Mesendoderm (in vitro differentiated cells): ENCODE results near the gene OCLN.

ENCODE experiments used
- DNase-seq: peaks from one replicate; pipeline ENCODE4 v3.0.0; 2013
- H2AK5ac ChIP-seq: 2 replicates; pipeline ENCODE4 v1.6.1; 2013; ENCODE audit warnings: low read length, inconsistent platforms
- H2BK120ac ChIP-seq: 2 replicates; pipeline ENCODE4 v1.6.1; 2013; ENCODE audit warnings: low read depth, mild to moderate bottlenecking, low read length, moderate library complexity, mixed read lengths
- H2BK15ac ChIP-seq: replicated peaks from 2 replicates; pipeline ENCODE4 v1.6.1; 2013; ENCODE audit warnings: low read depth, mild to moderate bottlenecking, moderate library complexity
- H2BK5ac ChIP-seq: 2 replicates; pipeline ENCODE4 v1.6.1; 2013; ENCODE audit warnings: low read length, inconsistent platforms
- H3K18ac ChIP-seq: 2 replicates; pipeline ENCODE4 v1.6.1; 2013; ENCODE audit warnings: mild to moderate bottlenecking, low read length, mixed read lengths
- H3K23ac ChIP-seq: one replicate; pipeline ENCODE4 v1.6.1; 2013; ENCODE audit warnings: low read length
- H3K27ac ChIP-seq: 2 replicates; pipeline ENCODE4 v1.5.1; 2013; ENCODE audit warnings: low read depth, mild to moderate bottlenecking, inconsistent platforms, low read length, moderate library complexity
- H3K27me3 ChIP-seq: 2 replicates; pipeline ENCODE4 v1.6.1; 2013; ENCODE audit warnings: low read length, control low read depth, mild to moderate bottlenecking, inconsistent platforms; ENCODE audit not compliant: insufficient read depth, poor library complexity
- H3K36me3 ChIP-seq: 2 replicates; pipeline ENCODE4 v1.6.1; 2013; ENCODE audit warnings: low read length, inconsistent platforms; ENCODE audit not compliant: control insufficient read depth, insufficient read depth
- H3K4ac ChIP-seq: one replicate; pipeline ENCODE4 v1.6.1; 2013; ENCODE audit warnings: low read depth, mild to moderate bottlenecking, low read length, moderate library complexity
- H3K4me1 ChIP-seq: 2 replicates; pipeline ENCODE4 v1.6.1; 2013; ENCODE audit warnings: low read depth, low read length, inconsistent platforms; ENCODE audit not compliant: control insufficient read depth
- H3K4me2 ChIP-seq: 2 replicates; pipeline ENCODE4 v1.6.1; 2013; ENCODE audit warnings: low read length
- H3K4me3 ChIP-seq: 2 replicates; pipeline ENCODE4 v1.5.1; 2013; ENCODE audit warnings: mild to moderate bottlenecking, low read length
- H3K56ac ChIP-seq: one replicate; pipeline ENCODE4 v1.6.1; 2013; ENCODE audit warnings: low read length
- H3K79me1 ChIP-seq: 2 replicates; pipeline ENCODE4 v1.6.1; 2013; ENCODE audit warnings: low read length, inconsistent platforms
- H3K79me2 ChIP-seq: 2 replicates; pipeline ENCODE4 v1.6.1; 2013; ENCODE audit warnings: mild to moderate bottlenecking, low read length; ENCODE audit not compliant: control insufficient read depth, insufficient read depth
- H3K9ac ChIP-seq: 2 replicates; pipeline ENCODE4 v1.6.1; 2013; ENCODE audit warnings: low read length, inconsistent platforms
- H4K5ac ChIP-seq: one replicate; pipeline ENCODE4 v1.6.1; 2013; ENCODE audit warnings: low read length
- H4K8ac ChIP-seq: one replicate; pipeline ENCODE4 v1.6.1; 2013; ENCODE audit warnings: low read depth, mild to moderate bottlenecking, control low read depth, low read length, moderate library complexity
- WGBS: extraction: QIAGEN DNeasy Blood & Tissue Kit; methylation state at CpG from one replicate; pipeline ENCODE4 v1.1.7; 2013; ENCODE audit warnings: low lambda C conversion rate, missing lambda C conversion rate; ENCODE audit not compliant: insufficient coverage; ENCODE audit errors: extremely low coverage; 5-methylcytosine and 5-hydroxymethylcytosine counted together

OCLN gene

GRCh38 chr5:69498384-69498783 lies 5.8 kb downstream of the OCLN start:
- H3K23ac ChIP-seq = no peak overlapping the region
- H3K79me1 ChIP-seq = peaks cover 3% of the 10 kb centered on the region
- H3K36me3 ChIP-seq = no peaks in the 10 kb centered on the region
- H3K56ac ChIP-seq = no peak overlapping the region
- H3K4me1 ChIP-seq = peaks cover 7% of the 10 kb centered on the region
- H2BK15ac ChIP-seq = no peak overlapping the region
- H4K5ac ChIP-seq = no peak overlapping the region
- no peak overlapping the region for H3K27ac ChIP-seq
- H2BK120ac ChIP-seq = no peak overlapping the region
- no CpG with 5 or more reads among the region's 3 CpGs for WGBS
- no peaks in the 10 kb centered on the region for H3K27me3 ChIP-seq
- H3K4me3 ChIP-seq = no peak overlapping the region
- no peak overlapping the region for H3K4ac ChIP-seq
- H3K9ac ChIP-seq = no peak overlapping the region
- no peak overlapping the region for H3K4me2 ChIP-seq
- H2AK5ac ChIP-seq = no peak overlapping the region
- H4K8ac ChIP-seq = no peak overlapping the region
- H3K79me2 ChIP-seq = peaks cover 38% of the 10 kb centered on the region
- no peak overlapping the region for H2BK5ac ChIP-seq
- no peak overlapping the region for H3K18ac ChIP-seq
- peak; percentile 36 for DNase-seq

GRCh38 chr5:69502367-69502766 lies 9.8 kb downstream of the OCLN start:
- H4K5ac ChIP-seq = no peak overlapping the region
- DNase-seq = no peak

GRCh38 chr5:69502767-69503488 lies 10.3 kb downstream of the OCLN start:
- Histone ChIP-seq H3K79me1 (no peaks in the 10 kb centered on the region), H3K27me3 (no peaks in the 10 kb centered on the region), H3K79me2 (peaks cover 17% of the 10 kb centered on the region), H3K56ac (no peak overlapping the region), H2BK5ac (no peak overlapping the region), H3K4ac (peak overlapping the region; percentile 70), H2BK120ac (no peak overlapping the region), H3K4me1 (peaks cover 5% of the 10 kb centered on the region), H3K4me3 (no peak overlapping the region), H3K36me3 (no peaks in the 10 kb centered on the region), H2BK15ac (no peak overlapping the region), H3K23ac (no peak overlapping the region), H4K5ac (no peak overlapping the region), H3K9ac (no peak overlapping the region), H3K27ac (peak overlapping the region; percentile 24), H2AK5ac (peak overlapping the region; percentile 11), H3K4me2 (no peak overlapping the region), H4K8ac (no peak overlapping the region), H3K18ac (peak overlapping the region; percentile 95)
- DNase-seq = peak; percentile 51
- WGBS = no CpG with 5 or more reads among the region's 7 CpGs

More at GRCh38 chr5:69502367-69502766, 9.8 kb downstream of the OCLN start:
- Histone ChIP-seq H3K4me1 (peaks cover 5% of the 10 kb centered on the region), H4K8ac (no peak overlapping the region), H3K9ac (no peak overlapping the region), H2BK5ac (no peak overlapping the region), H2BK15ac (no peak overlapping the region), H3K4me3 (no peak overlapping the region), H3K36me3 (no peaks in the 10 kb centered on the region), H3K27me3 (no peaks in the 10 kb centered on the region), H3K23ac (no peak overlapping the region), H3K56ac (no peak overlapping the region), H2AK5ac (peak overlapping the region; percentile 11), H3K79me2 (peaks cover 18% of the 10 kb centered on the region), H3K79me1 (no peaks in the 10 kb centered on the region), H2BK120ac (no peak overlapping the region), H3K18ac (peak overlapping the region; percentile 95), H3K27ac (peak overlapping the region; percentile 24), H3K4ac (peak overlapping the region; percentile 70), H3K4me2 (no peak overlapping the region)
- WGBS = no CpG with 5 or more reads among the region's 2 CpGs

GRCh38 chr5:69504036-69504435 lies 11.4 kb downstream of the OCLN start:
- no peak overlapping the region for H3K4me2 ChIP-seq
- no CpG with 5 or more reads among the region's 2 CpGs for WGBS
- H2BK15ac ChIP-seq = no peak overlapping the region
- no peak overlapping the region for H3K4ac ChIP-seq
- H4K5ac ChIP-seq = no peak overlapping the region
- no peak for DNase-seq
- H3K27ac ChIP-seq = no peak overlapping the region
- no peak overlapping the region for H2BK120ac ChIP-seq
- H3K79me2 ChIP-seq = peaks cover 7% of the 10 kb centered on the region
- H2AK5ac ChIP-seq = no peak overlapping the region
- no peak overlapping the region for H2BK5ac ChIP-seq
- H3K18ac ChIP-seq = no peak overlapping the region
- H3K27me3 ChIP-seq = no peaks in the 10 kb centered on the region
- H3K56ac ChIP-seq = no peak overlapping the region
- no peaks in the 10 kb centered on the region for H3K79me1 ChIP-seq
- no peak overlapping the region for H4K8ac ChIP-seq
- H3K36me3 ChIP-seq = peaks cover under 1% of the 10 kb centered on the region
- H3K4me3 ChIP-seq = no peak overlapping the region
- no peak overlapping the region for H3K9ac ChIP-seq
- H3K4me1 ChIP-seq = peaks cover 5% of the 10 kb centered on the region
- H3K23ac ChIP-seq = no peak overlapping the region

- WGBS = no CpG with 5 or more reads among the region's 1 CpG
- Histone ChIP-seq H3K4ac (no peak overlapping the region), H2BK15ac (no peak overlapping the region), H4K5ac (no peak overlapping the region), H3K79me2 (peaks cover 5% of the 10 kb centered on the region), H2AK5ac (no peak overlapping the region), H3K9ac (no peak overlapping the region), H3K4me1 (peaks cover 5% of the 10 kb centered on the region), H3K4me3 (no peak overlapping the region), H3K27ac (no peak overlapping the region), H3K18ac (no peak overlapping the region), H3K23ac (no peak overlapping the region), H3K36me3 (peaks cover 5% of the 10 kb centered on the region), H3K4me2 (no peak overlapping the region), H2BK120ac (no peak overlapping the region), H4K8ac (no peak overlapping the region), H2BK5ac (no peak overlapping the region), H3K79me1 (peaks cover 2% of the 10 kb centered on the region), H3K56ac (no peak overlapping the region), H3K27me3 (no peaks in the 10 kb centered on the region)
- DNase-seq = no peak
These were observed 12.7 kb downstream of the OCLN start for GRCh38 chr5:69505306-69505705.

- H3K79me2 ChIP-seq = no peaks in the 10 kb centered on the region
- H3K23ac ChIP-seq = no peak overlapping the region
- peaks cover 2% of the 10 kb centered on the region for H3K79me1 ChIP-seq
- no peak overlapping the region for H2BK15ac ChIP-seq
- no peak overlapping the region for H3K56ac ChIP-seq
- H2BK120ac ChIP-seq = no peak overlapping the region
- H3K9ac ChIP-seq = no peak overlapping the region
- no peak overlapping the region for H3K4me2 ChIP-seq
- no peak for DNase-seq
- WGBS = no CpG with 5 or more reads among the region's 6 CpGs
- no peak overlapping the region for H2BK5ac ChIP-seq
- no peaks in the 10 kb centered on the region for H3K27me3 ChIP-seq
- no peak overlapping the region for H4K8ac ChIP-seq
- H3K18ac ChIP-seq = no peak overlapping the region
- no peaks in the 10 kb centered on the region for H3K4me1 ChIP-seq
- H3K27ac ChIP-seq = no peak overlapping the region
- H3K36me3 ChIP-seq = peaks cover 5% of the 10 kb centered on the region
- no peak overlapping the region for H2AK5ac ChIP-seq
- H3K4me3 ChIP-seq = no peak overlapping the region
- no peak overlapping the region for H3K4ac ChIP-seq
- no peak overlapping the region for H4K5ac ChIP-seq
These were observed 16.6 kb downstream of the OCLN start for GRCh38 chr5:69509212-69509611.
